BE2C (cell line): ENCODE results near the gene FYTTD1.

Source experiments
- DNase-seq: peaks from one replicate; pipeline ENCODE4 v3.0.0-alpha.2; 2020
- H3K27me3 ChIP-seq: fragments of 250-450 bp; sonication (Bioruptor Pico); 2 replicates; pipeline ENCODE4 v1.5.1; 2020; ENCODE audit warnings: mild to moderate bottlenecking
- H3K36me3 ChIP-seq: fragments of 250-450 bp; sonication (Bioruptor Pico); 2 replicates; pipeline ENCODE4 v1.5.1; 2020; ENCODE audit warnings: mild to moderate bottlenecking
- H3K4me1 ChIP-seq: fragments of 250-450 bp; sonication (Bioruptor Pico); 2 replicates; pipeline ENCODE4 v1.5.1; 2020
- H3K4me3 ChIP-seq: 2 replicates; pipeline ENCODE4 v1.5.1; 2011; ENCODE audit warnings: low read depth, low read length
- H3K9me3 ChIP-seq: fragments of 250-450 bp; sonication (Bioruptor Pico); 2 replicates; pipeline ENCODE4 v1.5.1; 2020
- TF ChIP-seq, protein P1 (sequence below): IDR thresholded peaks from 2 replicates; pipeline ENCODE4 v1.5.1; 2012; ENCODE audit warnings: mild to moderate bottlenecking, low read depth, low read length

Gene FYTTD1

DNA sequence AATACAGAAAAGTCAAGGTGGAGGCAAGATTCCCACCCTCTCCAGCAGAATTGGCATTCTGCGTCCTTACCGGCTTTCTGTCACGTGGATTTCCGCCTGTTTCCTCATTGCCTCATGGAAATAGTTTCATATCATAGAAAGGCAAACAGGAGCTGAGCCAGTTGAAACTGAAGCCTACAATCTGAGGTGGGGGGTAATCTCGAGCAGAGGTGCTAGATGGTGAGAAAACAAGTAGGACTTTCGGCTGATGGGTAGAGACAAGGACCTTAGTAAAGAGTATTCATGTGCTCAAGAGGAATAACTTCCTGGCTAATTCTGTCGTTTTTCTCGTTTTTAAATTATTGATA lies 81.3 kb downstream of the FYTTD1 start:
- TF ChIP-seq, protein P1, sequence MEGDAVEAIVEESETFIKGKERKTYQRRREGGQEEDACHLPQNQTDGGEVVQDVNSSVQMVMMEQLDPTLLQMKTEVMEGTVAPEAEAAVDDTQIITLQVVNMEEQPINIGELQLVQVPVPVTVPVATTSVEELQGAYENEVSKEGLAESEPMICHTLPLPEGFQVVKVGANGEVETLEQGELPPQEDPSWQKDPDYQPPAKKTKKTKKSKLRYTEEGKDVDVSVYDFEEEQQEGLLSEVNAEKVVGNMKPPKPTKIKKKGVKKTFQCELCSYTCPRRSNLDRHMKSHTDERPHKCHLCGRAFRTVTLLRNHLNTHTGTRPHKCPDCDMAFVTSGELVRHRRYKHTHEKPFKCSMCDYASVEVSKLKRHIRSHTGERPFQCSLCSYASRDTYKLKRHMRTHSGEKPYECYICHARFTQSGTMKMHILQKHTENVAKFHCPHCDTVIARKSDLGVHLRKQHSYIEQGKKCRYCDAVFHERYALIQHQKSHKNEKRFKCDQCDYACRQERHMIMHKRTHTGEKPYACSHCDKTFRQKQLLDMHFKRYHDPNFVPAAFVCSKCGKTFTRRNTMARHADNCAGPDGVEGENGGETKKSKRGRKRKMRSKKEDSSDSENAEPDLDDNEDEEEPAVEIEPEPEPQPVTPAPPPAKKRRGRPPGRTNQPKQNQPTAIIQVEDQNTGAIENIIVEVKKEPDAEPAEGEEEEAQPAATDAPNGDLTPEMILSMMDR: no peak

DNA sequence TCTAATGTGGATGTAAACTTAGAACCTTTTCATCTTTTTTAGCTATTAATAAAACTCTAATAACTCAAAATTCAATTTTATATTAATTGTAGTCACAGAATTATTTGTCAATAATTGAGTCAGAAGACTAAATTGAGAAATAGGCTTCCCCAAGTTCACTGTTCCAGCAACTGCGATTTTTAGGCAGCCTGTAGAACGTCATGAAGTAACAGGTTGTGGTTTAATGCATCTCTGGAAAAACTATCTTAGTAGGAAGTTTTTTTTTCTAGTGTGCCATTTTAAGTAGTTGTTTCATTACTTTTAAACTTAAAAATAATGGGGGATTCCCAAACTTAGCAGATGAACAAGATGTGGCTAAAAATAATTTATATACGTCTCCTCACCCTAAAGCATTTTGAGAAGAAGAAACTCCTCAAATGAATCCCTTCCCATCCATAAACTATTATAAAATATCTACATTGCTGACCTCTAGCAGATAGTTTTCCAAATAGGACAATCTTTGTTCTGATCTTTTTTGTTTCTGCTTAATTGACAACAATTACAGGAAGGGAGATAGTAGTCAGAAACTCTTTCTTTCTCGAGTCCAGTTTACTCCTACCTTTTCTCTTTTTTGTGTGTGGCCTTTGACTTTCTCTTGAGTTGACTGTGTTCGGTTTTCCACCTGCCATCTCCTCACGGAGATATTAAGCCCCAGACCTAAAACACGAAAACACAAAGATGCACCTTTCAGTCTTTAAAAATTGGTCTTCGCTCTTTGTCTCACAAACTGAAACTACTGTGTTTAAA lies 84.4 kb downstream of the FYTTD1 start:
- Histone ChIP-seq H3K4me3 (no peak overlapping the region), H3K9me3 (no peaks in the 10 kb centered on the region), H3K4me1 (no peaks in the 10 kb centered on the region), H3K27me3 (no peaks in the 10 kb centered on the region), H3K36me3 (peaks cover 12% of the 10 kb centered on the region)
- DNase-seq: no peak
- TF ChIP-seq, protein P1: no peak

More for the DNA sequence above, 81.3 kb downstream of the FYTTD1 start:
- H3K4me3 ChIP-seq: no peak overlapping the region
- DNase-seq: no peak
- H3K27me3 ChIP-seq: no peaks in the 10 kb centered on the region
- H3K9me3 ChIP-seq: no peaks in the 10 kb centered on the region
- no peaks in the 10 kb centered on the region for H3K4me1 ChIP-seq
- peaks cover 12% of the 10 kb centered on the region for H3K36me3 ChIP-seq

DNA sequence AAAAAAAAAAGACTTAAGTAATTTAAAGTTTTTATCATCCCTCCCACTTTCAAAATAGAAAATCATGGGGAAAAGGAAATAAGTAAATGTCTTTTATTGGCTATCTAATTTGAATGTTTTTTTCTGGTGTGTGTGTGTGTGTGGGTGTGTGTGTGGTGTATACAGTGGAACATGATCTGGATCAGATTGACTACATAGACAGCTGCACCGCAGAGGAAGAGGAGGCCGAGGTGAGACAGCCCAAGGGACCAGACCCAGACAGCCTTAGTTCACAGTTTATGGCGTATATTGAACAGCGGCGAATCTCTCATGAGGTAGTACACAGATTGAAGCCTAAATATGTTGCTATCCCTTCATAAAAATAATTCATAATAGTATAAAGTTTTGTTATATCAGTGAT lies 85.8 kb downstream of the FYTTD1 start:
- H3K36me3 ChIP-seq: peaks cover 12% of the 10 kb centered on the region
- H3K4me1 ChIP-seq: no peaks in the 10 kb centered on the region
- no peak overlapping the region for H3K4me3 ChIP-seq
- no peaks in the 10 kb centered on the region for H3K9me3 ChIP-seq
- TF ChIP-seq, protein P1: no peak
- no peaks in the 10 kb centered on the region for H3K27me3 ChIP-seq
- no peak for DNase-seq

DNA sequence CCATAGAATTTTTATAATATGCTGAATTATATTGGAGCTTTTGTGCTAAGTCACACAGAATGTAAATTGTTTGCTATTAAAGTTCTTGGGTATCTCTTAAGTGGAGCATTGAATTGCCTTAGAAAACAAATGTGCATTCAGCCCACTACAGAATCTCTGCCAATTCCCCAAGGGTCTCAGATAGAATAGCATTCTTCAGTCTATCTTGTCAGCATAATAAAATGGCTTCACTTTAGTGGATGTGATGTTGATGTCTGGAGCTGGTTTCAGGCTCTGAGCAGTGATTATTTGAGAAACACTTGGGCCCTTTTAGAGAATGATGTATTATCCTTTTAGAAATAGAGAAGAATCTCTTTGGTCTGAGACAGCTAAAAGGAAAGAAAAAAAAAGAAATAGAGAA lies 86.6 kb downstream of the FYTTD1 start:
- H3K36me3 ChIP-seq: peaks cover 12% of the 10 kb centered on the region
- no peak for DNase-seq
- no peak overlapping the region for H3K4me3 ChIP-seq
- no peaks in the 10 kb centered on the region for H3K9me3 ChIP-seq
- TF ChIP-seq, protein P1: no peak
- H3K27me3 ChIP-seq: no peaks in the 10 kb centered on the region
- H3K4me1 ChIP-seq: no peaks in the 10 kb centered on the region
